Measurements from ENCODE around the gene FMNL2. TPM values are rescaled to one million over a fixed set of nuclear protein-coding genes. Genes with fewer than 3 reads are reported as not detected.

The FMNL2 gene
- total RNA-seq, 4 donors from 2014 or later, result 37.7 to 60.9 (median 52.1) TPM

DNA sequence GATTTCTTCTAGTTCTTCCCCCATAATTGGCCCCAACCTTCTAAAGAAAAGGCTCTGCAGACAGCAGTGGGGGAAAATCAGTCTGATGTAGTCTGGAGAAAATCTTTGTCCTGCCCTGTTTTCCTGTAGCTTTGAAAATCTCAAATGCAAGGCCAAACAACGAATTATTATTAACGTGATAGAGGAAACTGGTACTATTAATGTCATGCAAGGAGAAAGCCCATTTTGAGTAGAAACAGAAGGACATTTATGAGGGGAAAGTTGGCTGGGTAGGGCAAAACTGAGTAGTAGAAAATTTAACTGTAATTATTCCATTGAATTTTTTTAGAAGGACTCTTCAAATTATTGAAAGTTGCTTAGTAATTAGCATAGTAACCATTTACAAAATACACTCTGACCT lies 98.8 kb downstream of the FMNL2 start:
- Histone ChIP-seq H3K36me3 (no peaks in the 10 kb centered on the region), H3K4me1 (peaks cover 5 to 14% of the 10 kb centered on the region in 2 donors), H3K9me3 (no peaks in the 10 kb centered on the region), H3K27ac (no peak overlapping the region), H3K4me3 (replicated peaks in 1 of 3) (no peak overlapping the region), H3K27me3 (no peaks in the 10 kb centered on the region)
- intact Hi-C loops (cut with DNase I), result no loop called here
- 64 to 73% methylated on average over 2 of the region's 2 CpGs for WGBS, 2 donors
- DNase-seq, result no peak
- TF ChIP-seq, protein P1, sequence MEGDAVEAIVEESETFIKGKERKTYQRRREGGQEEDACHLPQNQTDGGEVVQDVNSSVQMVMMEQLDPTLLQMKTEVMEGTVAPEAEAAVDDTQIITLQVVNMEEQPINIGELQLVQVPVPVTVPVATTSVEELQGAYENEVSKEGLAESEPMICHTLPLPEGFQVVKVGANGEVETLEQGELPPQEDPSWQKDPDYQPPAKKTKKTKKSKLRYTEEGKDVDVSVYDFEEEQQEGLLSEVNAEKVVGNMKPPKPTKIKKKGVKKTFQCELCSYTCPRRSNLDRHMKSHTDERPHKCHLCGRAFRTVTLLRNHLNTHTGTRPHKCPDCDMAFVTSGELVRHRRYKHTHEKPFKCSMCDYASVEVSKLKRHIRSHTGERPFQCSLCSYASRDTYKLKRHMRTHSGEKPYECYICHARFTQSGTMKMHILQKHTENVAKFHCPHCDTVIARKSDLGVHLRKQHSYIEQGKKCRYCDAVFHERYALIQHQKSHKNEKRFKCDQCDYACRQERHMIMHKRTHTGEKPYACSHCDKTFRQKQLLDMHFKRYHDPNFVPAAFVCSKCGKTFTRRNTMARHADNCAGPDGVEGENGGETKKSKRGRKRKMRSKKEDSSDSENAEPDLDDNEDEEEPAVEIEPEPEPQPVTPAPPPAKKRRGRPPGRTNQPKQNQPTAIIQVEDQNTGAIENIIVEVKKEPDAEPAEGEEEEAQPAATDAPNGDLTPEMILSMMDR (IDR thresholded peaks at IDR 0.05), result no peak

DNA sequence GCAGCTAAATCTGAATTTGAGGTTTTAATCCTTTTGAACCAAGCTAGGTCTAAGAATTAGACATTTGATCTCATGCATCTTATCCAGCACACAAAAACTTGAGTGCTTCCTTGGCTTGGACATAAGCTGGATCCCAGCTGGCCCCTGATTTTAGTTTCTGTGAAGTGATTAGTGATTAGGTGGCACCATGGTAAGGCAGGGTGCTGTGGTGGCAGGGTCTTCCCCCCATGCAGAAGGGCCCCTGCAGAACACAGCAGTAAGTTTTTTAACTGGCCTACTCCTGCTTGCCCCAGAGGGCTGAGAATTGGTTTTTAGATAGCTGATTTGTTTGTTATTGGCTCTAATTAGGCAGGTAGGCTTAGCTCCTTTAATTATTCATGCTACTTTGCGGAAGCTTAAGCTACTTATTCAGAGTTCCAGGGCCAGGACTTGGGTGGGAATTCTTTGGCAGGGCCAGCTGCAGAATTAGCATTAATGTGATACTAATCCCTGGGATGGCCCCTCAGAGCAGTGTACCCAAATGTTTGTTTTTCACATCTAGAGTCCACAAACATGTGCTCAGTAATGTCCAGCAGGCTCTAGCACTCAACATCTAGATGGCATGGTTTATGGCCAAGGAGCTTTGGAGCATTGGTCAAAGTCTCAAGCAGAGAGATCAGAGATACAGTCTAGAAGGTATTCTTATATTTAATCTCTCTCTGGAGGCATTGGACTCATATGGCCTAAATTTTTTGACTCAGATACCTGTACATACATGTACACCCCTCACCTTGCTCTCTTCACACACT lies 99.6 kb downstream of the FMNL2 start:
- Histone ChIP-seq H3K4me1 (peaks cover 10 to 13% of the 10 kb centered on the region in 2 donors), H3K27ac (no peak overlapping the region), H3K9me3 (no peaks in the 10 kb centered on the region), H3K36me3 (no peaks in the 10 kb centered on the region), H3K4me3 (replicated peaks in 1 of 3) (no peak overlapping the region), H3K27me3 (no peaks in the 10 kb centered on the region)
- 100% methylated on average over 1 of the region's 1 CpG for WGBS, 2 donors
- no peak for DNase-seq
- no peak for TF ChIP-seq POLR2A (IDR thresholded peaks at IDR 0.05)
- intact Hi-C loops (cut with DNase I), result no loop called here

DNA sequence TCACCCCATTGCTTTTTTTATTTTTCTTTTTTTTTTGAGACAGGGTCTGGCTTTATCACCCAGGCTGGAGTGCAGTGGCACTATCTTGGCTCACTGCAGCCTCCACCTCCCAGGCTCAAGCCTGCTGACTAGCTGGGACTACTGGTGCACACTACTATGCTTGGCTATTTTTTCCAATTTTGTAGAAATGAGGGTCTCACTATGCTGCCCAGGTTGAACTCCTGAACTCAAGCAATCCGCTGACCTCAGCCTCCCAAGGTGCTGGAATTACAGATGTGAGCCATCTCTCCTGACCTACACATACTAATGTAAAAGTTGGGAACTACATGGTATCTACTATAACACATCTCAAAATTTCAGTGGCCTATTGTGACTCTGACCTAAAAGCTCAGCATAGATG lies 101.2 kb downstream of the FMNL2 start:
- TF ChIP-seq POLR2A (IDR thresholded peaks at IDR 0.05), result no peak
- TF ChIP-seq, protein P1 (IDR thresholded peaks at IDR 0.05), result no peak
- intact Hi-C loops (cut with DNase I), result no loop called here

DNA sequence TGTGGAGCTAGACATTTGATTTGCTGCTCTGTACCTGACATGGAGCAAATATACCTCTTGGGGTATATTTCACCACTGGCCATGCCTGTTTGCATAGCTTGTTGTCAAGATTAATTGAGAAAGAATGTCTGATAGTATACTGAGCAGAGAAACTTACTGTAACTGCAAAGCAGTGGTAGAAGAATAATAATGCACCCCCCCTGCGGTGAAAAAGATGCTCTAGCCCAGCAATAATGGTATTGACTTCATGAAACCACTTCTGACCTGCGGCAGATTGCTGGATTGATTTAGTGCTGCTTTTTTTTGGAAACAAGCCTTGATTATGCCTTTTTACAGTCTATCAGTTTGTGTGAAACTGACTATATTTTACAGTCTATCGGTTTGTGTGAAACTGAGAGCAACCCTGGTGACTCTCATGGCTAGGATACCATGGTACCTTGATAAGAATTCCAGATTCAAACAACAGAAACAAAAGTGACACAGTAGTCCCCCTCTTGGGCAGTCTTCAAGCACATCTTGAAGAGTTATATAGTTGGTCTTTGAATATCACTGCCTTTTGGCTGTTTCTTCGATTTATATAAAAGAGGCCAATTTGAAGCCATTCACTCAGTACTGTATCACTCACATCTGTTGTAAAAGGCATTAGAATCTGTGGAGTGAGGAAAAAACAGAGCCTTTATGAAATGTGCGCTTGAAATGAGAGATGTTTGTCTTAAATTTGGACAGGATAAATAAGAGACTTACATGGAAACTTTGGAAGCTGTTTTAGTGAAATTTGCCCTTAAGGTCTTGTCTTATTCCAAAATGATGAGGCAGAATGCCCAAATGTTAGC lies 102.5 kb downstream of the FMNL2 start:
- H3K9me3 ChIP-seq, result no peaks in the 10 kb centered on the region
- H3K27me3 ChIP-seq, result no peaks in the 10 kb centered on the region
- no peak overlapping the region for H3K27ac ChIP-seq
- H3K4me1 ChIP-seq, result peaks cover 10 to 17% of the 10 kb centered on the region in 2 donors
- H3K36me3 ChIP-seq, result no peaks in the 10 kb centered on the region
- no peak overlapping the region for H3K4me3 ChIP-seq (replicated peaks in 1 of 3)
- intact Hi-C loops (cut with DNase I), result no loop called here
- no peak for DNase-seq
- WGBS, 2 donors, result 87 to 95% methylated on average over 5 of the region's 5 CpGs
- TF ChIP-seq POLR2A (IDR thresholded peaks at IDR 0.05), result no peak
- TF ChIP-seq, protein P1 (IDR thresholded peaks at IDR 0.05), result no peak

More for the DNA sequence above, 101.2 kb downstream of the FMNL2 start:
- 100% methylated on average over 1 of the region's 1 CpG for WGBS, 2 donors
- no peaks in the 10 kb centered on the region for H3K36me3 ChIP-seq
- peaks cover 10 to 17% of the 10 kb centered on the region in 2 donors for H3K4me1 ChIP-seq
- no peaks in the 10 kb centered on the region for H3K27me3 ChIP-seq
- no peak overlapping the region for H3K4me3 ChIP-seq (replicated peaks in 1 of 3)
- DNase-seq, result no peak
- no peaks in the 10 kb centered on the region for H3K9me3 ChIP-seq
- H3K27ac ChIP-seq, result no peak overlapping the region

DNA sequence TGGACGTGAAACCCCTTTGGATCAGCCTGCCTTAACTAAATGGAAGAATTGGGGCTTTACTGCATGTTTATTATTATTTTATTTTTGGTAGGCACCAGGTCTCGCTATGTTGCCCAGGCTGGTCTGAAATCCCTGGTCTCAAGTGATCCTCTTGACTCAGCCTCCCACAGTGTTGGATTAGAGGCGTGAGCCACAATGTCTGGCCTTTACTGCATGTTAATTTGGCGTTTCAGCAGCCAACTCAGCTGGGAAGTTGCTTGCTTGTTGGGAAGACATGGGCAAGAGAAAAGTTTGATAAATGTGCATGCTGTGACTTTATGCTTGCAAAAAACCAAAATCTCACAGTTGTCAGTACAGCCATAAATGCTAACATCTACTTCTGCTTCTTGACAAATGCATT lies 105.1 kb downstream of the FMNL2 start:
- H3K9me3 ChIP-seq, result no peaks in the 10 kb centered on the region
- no peaks in the 10 kb centered on the region for H3K27me3 ChIP-seq
- H3K36me3 ChIP-seq, result no peaks in the 10 kb centered on the region
- no peak for DNase-seq
- H3K4me1 ChIP-seq, result peaks cover 10 to 30% of the 10 kb centered on the region in 2 donors
- no peak overlapping the region for H3K27ac ChIP-seq
- WGBS, 2 donors, result 92 to 97% methylated on average over 4 of the region's 4 CpGs
- TF ChIP-seq POLR2A (IDR thresholded peaks at IDR 0.05), result no peak
- no peak overlapping the region for H3K4me3 ChIP-seq (replicated peaks in 1 of 3)
- intact Hi-C loops (cut with DNase I), result no loop called here

DNA sequence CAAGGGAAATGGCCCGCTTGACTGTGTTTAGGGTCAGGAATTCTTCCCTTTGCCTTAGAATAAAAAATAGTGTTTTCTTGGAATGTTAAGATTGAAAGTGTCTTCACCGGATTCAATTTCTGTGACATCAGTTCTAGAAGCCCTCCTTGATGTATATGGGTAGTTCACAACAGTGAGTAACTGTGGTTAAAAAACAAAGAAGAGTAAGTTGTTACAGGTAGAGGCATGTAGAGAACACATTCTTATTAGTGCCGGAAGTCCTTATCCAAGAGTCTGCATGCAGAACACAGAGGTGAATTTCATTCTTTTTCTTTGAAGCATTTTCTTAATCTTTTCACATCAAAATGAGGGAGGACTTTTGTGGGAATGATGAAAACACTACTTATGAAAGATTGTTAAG lies 105.5 kb downstream of the FMNL2 start:
- no peaks in the 10 kb centered on the region for H3K36me3 ChIP-seq
- H3K9me3 ChIP-seq, result no peaks in the 10 kb centered on the region
- H3K27me3 ChIP-seq, result no peaks in the 10 kb centered on the region
- 92 to 93% methylated on average over 3 of the region's 3 CpGs for WGBS, 2 donors
- H3K27ac ChIP-seq, result no peak overlapping the region
- no peak overlapping the region for H3K4me3 ChIP-seq (replicated peaks in 1 of 3)
- no peak for TF ChIP-seq POLR2A (IDR thresholded peaks at IDR 0.05)
- TF ChIP-seq, protein P1 (IDR thresholded peaks at IDR 0.05), result no peak
- peaks cover 13 to 34% of the 10 kb centered on the region in 2 donors for H3K4me1 ChIP-seq
- no peak for DNase-seq
- intact Hi-C loops (cut with DNase I), result no loop called here

Measured in thyroid gland (tissue), 4 donors.